Activated CD8-positive, alpha-beta memory T cell treated with anti-CD3 and anti-CD28 coated beads, Interleukin-2, amount 50 U/mL, for 4 hours (primary cell): ENCODE data around the gene TAS1R2.
A peak's percentile ranks its signal among the peaks of the same experiment; 100 is the strongest.
"Not testable (repeated sequence)": the region's sequence is repeated elsewhere in the genome, so short reads cannot be mapped to it uniquely, and the experiment has no call there.

Source experiments
- DNase-seq: peaks from one replicate; pipeline ENCODE4 v3.0.0-alpha.2; 2020

TAS1R2 gene

DNA sequence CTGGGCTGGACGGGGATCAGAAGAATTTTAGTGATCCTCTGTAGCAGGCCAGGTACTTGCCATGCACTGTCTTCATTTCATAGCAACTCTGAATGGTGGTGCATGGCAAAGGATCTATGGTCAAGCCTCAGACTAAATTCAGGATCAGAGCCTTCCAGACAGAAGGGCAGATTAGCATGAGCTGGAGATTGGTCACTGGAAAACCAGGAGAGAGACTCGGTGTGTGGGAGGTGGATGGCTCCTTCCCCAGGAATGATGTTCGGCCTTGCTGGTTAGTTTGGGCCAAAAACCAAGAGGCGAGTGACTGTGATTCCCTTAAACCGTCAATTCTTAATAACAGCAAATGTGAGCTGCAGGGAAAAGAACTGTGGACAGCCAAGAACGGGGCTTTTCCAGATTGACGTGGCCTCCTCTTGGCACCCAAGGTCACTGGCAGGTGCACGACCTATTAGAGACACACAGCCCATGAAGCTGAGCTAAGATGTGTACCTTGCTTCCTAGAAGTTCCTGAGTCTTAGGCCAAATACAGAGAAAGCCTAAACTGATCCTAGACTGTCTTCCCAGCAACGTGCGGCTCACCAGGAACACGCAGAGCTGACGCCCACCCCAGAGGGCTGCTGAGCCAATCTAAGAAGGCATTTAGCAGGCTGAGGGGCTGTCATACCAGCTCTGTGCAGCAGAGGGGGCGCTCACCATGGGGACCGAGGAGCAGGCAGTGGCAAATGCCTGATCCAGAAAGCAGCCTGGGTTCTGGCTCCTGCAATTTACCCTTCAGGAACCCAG is 24.4 kb upstream of the TAS1R2 start:
- peak; percentile 76 for DNase-seq

DNA sequence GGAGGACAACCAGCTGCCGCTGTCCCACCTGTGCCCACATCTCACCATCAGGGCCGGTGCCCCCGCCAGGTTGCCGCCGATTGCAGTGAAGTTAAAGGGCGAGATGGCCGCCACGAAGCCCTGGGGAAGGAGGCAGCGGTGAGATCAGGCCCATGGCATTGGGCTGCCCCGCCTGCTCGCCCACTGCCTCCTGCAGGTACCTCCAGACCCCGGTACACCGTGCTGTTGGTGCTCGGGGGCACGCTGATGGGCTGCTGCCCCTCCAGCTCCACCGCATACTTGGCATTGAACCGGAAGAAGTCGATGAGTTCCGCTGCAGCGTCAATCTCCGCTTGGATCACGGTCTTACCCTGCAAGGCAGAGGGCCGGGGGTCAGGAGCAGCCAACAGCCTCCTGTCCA is 23.6 kb upstream of the TAS1R2 start:
- no peak for DNase-seq

DNA sequence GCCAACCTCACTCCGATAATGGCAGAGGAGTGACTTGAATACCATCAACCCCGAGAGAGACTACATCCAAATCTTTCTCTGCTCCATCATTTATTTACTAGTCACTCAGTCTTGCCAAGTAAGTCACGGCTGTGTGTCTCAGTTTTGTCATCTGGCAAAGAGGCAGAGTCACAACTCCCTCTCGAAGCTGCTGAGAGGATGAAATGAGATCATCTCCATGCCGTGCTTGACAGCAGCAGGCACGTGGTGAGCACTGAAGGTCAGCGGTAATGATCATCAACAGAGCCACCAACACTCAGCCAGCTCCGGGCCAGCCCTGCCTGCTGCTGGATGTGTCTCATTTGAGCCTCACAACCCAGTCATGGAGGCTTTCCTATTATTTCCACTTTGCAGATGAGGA is 23.0 kb upstream of the TAS1R2 start:
- DNase-seq = no peak

DNA sequence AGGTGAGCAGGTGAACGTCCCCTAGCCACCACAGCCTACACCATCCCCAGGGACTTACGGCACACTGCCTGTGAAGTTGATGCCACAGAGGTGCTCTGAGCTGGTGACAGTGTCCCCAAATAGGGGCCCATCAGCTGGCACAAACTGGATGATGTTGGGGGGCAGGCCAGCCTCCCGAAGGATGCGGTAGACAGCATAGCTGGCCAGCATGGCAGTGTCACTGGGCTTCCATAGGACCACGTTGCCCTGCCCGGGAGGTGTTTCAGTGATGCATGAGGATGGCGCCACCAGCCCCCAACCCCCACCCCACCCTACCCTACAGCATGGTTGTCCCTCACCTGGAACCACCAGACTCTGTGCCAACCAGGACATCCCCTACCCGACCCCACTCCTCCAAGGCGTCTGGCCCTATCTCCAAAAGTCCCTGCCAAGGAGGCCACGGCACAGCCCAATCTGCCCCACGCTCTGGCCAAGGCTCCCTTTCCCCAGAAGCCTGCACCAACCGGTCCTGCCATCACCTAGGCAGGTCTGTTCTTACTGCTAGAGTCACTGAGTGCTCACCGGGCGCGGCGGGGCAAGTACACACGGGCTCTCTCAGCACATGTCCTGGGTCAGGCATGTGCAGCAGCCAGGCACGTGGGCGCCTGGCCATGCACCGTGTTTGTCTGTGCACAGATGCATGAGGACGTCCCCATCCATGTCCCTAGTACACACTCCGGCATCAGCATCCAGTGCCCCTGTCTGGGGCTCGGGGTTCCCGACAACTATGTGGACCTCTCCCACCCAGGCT is 22.4 kb upstream of the TAS1R2 start:
- no peak for DNase-seq

DNA sequence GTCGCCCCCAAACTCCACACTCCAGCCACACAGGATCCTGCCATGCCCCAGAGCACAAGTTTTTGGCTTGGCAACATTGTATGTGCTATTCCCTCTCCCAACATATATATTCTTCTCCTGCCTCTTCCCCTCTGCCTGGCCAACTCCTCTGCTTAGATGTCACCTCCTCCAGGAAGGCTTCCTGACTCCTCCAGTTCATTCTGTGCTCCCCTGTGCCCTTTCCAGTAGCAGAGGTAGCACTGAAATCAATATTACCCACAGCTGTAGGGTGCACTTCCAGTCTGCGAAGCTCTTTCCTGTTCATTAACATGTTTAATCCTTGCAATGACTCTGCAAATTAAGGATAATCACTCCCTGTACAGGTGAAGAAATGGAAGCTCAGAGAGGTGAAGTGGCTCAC is 21.7 kb upstream of the TAS1R2 start:
- no peak for DNase-seq

DNA sequence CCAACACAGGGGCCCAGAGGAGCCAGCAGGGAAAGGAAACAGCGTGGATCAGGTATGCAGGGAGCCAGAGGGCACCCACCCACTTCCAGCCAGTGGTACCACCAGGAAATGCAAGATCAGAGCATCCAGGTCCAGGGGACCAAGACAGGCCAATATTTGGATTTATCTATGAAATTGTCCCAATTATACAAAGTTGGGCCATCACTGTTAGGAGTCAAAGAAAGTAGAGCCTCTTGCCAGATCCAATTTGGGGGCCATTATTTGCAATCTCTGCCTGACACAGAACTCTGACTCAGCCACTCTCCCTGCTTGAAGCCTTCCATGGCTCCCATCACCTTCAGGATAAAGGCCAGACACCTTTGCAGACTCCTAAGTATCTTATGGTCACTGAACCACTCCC is 21.1 kb upstream of the TAS1R2 start:
- DNase-seq = no peak

DNA sequence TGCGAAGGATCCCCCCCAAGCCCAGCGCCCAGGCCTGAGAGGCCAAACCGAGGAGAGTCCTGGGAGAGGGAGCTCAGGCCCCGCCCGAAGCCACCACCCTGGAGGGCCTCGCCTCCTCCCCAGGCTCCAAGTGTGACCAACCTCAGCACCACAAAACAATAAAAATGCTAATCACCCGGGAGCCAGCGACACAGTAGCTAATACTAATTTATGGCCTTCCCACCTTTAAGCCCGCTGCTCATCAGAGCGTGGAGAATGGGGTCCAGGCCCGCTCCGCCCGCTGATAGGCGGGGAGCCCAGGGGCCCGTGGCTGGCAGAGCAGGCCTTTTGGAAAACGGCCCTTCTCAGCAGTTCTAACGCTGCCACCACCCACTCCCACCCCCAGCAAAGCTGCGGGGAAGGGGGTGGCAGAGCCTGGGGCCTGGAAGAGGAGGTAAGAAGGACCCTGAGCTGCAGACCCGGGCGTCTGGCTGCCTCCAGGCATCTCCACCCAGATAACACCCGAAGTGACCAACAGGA is 20.4 kb upstream of the TAS1R2 start:
- no peak for DNase-seq

DNA sequence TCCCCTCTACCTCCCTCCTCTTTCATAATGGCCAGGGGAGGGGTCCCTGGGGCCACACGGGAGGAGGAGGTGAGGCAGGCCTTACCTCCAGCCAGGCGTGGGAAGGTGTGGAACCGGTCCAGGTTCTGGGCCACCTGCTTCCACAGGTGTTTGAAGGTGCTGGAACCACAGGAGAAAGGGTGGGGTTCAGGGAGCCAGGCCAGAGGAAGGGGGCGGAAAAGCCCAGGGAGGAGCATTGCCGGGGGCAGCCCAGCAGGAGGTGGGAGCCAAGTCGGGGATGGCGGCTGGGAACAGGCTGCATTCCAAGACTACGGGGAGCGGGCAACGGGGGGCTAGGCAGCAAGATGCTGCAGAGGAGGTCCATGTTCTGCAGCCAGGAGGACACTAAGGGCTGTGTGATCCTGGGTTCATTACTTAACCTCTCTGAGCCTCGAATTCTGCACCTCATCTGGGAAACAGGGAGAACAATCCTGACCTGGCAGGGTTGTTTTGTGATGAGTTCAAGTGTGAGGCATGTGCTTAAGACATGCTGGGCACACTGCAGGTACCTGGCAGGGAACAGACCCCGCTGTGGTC is 19.8 kb upstream of the TAS1R2 start:
- DNase-seq = no peak

DNA sequence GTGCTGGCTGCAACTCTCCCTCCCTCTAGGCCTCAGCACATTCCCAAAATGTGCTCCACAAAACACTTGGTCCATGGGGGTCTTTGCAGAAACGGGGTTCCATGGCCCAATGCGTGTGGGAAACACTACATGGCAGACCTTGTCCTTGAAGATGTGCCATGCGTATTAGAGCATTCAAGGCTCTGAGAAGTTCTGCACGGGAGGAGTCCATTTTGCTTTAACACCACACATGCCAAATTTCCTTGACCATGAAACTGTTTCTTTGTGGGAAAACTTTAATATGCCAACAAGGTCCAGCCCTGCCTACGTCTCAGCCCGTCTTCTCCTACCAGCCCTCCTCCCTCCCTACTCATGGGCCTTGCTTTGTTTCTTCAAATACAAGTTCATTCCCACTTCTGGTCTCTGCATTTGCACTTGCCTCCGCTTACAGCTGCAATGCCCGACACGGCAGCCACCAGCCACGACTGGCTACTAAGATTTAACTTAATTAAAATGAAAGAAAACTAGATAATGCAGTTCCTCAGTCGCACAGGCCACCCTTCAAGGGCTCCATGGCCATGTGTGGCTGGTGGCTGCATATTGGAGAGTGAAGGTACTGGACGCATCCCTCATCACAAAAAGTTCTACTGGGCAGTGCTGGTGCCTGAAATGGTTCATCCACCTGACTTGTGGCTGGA is 19.2 kb upstream of the TAS1R2 start:
- no peak for DNase-seq

DNA sequence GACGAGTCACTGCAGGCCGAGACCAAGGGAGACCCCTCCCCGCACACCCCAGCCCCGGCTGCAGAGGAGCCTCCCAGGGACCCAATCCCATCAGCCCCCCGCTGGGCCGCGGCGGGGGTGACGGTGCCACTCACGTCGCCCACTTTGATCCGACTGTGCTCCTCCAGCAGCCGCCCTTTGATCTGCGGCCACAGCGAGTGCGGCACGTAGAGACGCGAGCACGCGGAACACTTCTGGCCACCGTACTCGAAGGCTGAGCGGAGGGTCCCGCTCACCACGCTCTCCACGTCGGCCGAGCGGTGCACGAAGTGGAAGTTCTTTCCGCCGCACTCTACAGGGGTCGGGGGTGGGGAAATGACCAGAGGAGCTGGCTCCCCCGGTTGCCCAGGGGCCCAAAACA is 17.8 kb upstream of the TAS1R2 start:
- DNase-seq = no peak

DNA sequence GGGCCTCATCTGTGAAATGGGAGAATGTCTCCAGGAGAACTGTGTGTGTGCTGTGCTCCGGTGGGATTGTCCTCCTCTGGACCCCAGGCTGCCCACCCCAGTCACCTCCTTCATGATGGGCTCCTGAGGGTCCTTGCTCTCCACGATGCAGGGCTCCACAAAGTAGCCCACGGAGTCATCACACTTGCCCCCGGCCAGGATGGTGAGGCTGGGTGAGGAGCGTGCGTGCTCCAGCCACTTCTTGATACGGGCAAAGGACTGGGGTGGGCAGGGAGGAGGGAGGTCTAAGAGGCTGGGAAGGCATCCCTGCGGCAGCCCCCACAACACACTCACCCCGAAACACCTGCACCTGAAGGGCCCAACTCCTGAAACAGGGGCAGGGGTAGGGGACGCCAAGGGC is 16.8 kb upstream of the TAS1R2 start:
- DNase-seq = no peak

DNA sequence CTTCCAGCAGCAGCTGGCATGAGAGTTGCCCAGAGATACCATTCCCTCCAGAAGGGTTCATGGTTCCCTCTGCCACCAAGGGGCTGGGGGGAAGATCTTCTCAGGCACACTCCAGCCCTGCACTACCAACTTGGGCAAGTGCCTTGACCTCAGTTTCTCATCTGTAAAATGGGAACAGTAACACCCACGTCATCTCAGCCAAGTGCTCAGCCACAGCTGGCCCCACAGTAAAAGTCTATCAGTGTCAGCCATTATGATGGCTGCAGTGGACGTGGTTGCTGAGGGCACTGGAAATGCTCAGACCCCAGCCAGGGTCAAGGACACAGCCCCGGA is 16.3 kb upstream of the TAS1R2 start:
- no peak for DNase-seq

DNA sequence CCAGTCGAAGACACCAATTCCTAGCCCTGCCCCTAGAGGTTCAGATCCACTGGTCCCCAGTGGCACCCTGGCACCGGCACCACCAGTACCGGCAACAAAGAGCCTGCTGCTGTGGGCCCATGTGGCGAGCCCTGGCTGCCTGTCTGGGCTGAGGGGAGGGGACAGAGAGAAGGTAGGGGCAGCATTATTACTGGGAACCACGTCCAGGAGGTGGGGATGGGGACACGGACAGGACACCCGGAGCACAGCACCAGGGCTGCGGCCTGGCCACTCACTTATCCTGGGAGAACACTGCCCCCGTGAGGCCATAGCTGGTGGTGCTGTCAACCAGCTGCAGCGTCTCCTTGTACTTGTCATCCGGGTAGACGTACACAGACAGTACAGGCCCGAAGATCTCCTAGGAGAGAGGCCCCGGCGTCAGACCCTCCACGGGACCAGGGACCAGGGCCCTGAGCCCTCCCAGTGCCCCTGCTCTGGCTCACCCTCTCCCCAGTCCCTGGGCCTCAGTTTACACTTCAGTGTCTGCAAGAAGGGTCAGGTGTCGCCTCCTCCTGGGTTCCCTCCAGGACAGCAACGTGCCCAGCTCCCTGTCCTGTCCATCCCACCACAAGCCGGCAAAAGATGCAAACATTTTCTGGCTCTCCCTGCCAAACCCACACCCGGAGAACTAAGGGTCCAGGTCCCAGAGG is 15.8 kb upstream of the TAS1R2 start:
- DNase-seq = peak; percentile 70

DNA sequence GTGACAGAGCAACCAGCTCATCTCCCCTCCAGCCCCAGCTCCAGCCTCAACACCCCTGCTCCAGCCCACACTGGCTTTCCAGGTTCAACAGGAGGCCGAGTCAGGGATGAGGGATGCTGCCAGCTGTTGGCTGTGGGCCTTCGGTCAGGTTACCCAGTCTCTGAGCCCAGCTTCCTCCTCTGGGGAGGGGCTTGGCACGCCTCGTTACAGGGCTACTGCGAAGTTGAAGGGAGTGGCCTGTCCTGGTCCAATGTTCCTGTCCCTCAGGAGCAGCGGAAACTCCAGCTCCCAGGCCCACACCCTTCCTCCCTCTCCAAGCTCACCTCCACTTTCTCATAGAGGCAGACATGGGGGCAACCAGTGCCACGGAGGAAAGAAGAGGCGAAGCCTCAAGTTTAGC is 15.1 kb upstream of the TAS1R2 start:
- DNase-seq = no peak

DNA sequence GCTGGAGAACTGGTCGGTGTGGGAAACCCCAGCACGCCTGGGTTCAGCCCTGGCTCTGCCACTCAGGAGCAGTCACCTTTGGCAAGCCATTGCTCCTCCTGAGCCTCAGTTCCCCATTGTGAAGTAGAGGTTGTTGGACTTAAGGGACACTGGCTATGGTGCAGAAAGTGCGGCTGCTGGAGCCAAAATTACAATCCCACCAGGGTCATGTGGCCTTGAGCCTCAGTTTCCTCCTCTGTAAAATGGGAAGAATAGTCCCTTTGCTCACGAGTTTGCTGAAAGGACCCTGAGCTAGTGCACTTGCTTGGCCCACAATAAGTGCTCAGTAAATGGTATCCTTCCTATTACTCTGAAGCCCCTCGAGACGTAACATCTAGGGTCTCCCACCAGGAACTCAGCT is 14.6 kb upstream of the TAS1R2 start:
- no peak for DNase-seq

DNA sequence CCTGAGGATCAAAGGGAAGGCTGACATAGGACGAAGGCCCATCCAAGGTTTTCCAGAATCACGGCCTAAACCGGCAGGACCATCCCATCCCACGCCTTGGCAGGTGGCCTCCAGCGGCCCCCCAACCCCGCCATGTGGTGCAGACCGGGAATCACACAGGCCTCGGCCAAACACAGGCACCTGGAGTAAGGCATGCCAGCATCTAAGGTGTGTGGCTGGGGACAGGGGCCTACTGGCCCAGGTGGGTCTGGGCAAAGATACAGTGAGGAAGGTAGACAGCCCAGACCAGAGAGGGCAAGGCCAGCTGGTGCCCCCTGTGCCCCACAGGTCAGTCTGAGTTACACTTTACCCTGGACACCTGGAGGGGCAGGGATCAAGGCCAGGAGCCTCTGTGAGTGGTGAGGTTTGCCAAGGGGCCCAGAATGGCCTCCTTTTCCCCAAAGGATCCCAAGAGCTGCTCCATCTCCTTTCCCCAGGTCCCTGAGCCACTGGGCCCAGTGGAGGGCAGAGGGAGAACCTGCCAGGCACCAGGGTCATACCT is 12.7 kb upstream of the TAS1R2 start:
- no peak for DNase-seq

DNA sequence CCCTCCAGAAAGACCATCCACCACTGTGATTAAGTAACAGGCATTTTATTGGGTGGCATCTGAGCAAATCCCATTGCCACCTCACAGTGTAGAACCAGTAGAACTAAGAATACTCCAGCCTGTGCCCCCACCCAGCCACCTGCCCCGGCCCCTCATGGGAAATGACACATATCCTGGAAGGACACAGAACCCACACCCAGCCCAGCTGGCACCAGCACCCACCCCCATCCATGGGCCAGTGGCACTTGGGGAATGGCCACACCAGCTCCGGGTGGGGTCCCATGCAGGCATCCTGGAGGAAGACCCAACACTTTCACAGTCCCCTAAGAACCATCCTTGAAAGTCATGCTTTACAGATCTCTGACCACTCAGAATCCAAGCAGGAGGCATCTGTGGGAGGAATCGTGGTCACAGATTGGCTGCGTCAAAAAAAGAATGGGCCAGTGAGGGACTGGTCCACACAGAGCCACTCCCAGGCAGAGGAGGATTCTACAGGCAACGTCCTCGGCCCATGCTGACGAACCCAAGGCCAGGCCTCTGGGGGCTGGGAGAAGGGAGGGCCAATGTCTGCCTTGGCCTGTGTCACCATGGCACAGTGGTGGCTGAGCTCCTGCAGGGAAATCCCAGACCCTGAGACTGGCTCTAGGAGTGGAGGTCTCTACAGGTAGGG is 12.1 kb upstream of the TAS1R2 start:
- DNase-seq = no peak

DNA sequence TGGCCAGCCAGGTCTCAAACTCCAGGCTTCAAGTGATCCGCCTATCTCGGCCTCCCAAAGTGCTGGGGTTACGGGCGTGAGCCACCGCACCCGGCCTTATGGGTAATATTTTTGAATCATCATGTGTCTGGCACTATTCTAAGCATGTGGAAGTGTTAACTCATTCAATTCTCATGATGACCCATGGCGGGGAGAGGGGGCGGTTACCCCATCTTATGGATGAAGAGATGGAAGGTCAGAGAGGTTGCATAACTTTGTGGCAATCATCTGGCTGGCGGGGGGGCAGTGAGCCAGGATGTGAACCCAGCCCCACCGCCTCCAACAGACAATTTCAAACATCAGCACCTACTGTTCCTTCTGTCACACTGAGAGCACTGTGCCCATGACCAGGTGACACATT is 11.5 kb upstream of the TAS1R2 start:
- no peak for DNase-seq

DNA sequence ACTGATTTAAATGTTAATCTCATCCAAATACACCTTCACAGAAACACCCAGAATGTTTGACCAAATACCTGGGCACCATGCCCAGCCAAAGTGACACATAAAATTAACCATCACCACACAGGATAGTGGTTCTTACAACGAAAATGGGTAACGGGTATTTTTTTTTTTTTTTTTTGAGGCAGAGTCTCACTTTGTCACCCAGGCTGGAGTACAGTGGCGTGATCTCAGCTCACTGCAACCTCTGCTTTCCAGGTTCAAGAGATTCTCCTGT is 11.1 kb upstream of the TAS1R2 start:
- DNase-seq = not testable (repeated sequence)

DNA sequence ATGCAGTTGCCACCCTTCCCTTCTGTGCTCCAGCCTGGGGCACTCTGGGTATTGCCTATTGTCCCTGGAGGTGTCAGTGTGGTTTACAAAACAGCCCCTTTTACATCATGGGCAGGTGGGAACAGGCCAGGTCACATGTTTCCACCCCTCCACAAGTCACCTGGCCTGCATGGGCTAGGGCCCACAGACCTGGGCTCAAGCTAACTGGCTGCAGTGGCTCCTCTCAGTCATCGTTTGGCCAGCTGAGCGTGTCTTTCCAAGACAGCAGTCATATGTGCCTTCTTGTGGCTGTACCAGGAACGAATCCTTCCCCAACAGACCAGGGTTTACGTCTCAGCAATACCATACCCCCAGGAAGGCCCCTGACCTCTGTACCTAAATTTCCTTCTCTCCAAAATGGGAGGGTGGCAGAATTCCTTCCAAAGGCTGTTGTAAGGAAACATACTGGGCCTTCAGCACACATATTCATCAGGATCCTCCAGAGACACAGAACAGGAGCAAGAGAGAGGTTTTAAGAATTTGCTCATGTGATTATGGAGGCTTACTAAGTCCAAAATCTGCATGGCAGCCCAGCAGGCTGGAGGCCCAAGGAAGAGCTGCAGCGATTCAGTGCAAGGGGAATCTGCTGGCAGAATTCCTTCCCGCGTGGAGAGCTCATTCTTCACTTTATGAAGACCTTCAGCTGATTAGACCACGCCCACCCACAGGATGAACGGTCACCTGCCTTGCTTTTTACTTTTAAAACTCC is 10.6 kb upstream of the TAS1R2 start:
- no peak for DNase-seq

DNA sequence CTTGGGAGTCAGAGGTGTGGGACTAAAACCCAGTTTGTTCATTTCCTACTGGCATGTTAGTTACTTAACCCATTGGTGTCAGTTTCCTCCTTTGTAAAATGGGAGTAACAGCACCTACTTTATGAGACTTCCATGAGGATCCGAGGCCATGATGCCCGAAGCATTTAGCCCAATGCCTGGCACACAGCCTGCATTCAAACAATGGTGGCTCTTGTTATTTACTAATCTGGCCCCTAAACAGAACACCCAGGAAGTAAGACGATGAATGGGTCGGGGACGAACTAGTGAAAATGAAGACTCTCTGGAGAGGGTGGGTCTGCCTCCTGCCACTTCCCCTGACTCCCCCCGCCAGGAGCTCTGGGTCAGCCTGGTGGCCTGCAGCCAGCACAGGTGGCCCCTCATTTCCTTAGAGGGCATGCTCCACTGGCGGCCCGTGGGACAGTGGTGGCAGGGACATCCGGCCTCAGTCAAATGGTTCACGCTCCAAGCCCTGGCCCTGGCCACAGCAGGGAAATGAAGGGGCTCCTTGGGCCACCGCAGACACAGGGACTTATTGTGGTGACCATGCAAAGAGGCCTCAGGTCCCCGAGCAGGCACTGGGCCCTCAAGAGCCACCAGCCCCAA is 9.5 kb upstream of the TAS1R2 start:
- no peak for DNase-seq
